ENCODE results near the gene HOXA11.

Gene HOXA11

GRCh38 chr7:27208998-27209397, 24.0 kb upstream of the HOXA11 start:
- intact Hi-C loops (cut with DNase I) = no loop called here
- DNase-seq = no peak

- intact Hi-C loops (cut with DNase I) = no loop called here
- no peak for DNase-seq
Measured at GRCh38 chr7:27207348-27207985, 22.4 kb upstream of the HOXA11 start.

- intact Hi-C loops (cut with DNase I) = no loop called here
- DNase-seq = no peak
Measured at GRCh38 chr7:27205325-27206280, 20.6 kb upstream of the HOXA11 start.

- DNase-seq = peak in 1 of 10 donors; percentile 84
- intact Hi-C loops (cut with DNase I) = no loop called here
Measured at GRCh38 chr7:27204851-27205322, 19.9 kb upstream of the HOXA11 start.

GRCh38 chr7:27203964-27204594, 19.0 kb upstream of the HOXA11 start:
- intact Hi-C loops (cut with DNase I) = no loop called here
- no peak for DNase-seq

- intact Hi-C loops (cut with DNase I) = no loop called here
- DNase-seq = no peak
Measured at GRCh38 chr7:27203365-27203953, 18.4 kb upstream of the HOXA11 start.

- intact Hi-C loops (cut with DNase I) = no loop called here
- DNase-seq = no peak
Measured at GRCh38 chr7:27202862-27203134, 17.8 kb upstream of the HOXA11 start.

GRCh38 chr7:27202018-27202861, 17.2 kb upstream of the HOXA11 start:
- intact Hi-C loops (cut with DNase I) = no loop called here
- DNase-seq = no peak

GRCh38 chr7:27201580-27202017, 16.6 kb upstream of the HOXA11 start:
- intact Hi-C loops (cut with DNase I) = no loop called here
- no peak for DNase-seq

GRCh38 chr7:27200761-27201579, 15.9 kb upstream of the HOXA11 start:
- no peak for DNase-seq
- intact Hi-C loops (cut with DNase I) = no loop called here

GRCh38 chr7:27199849-27200760, 15.1 kb upstream of the HOXA11 start, which contains the start of gene HOXA13:
HOXA13 (minus strand) TSS chr7:27200091; CDS start chr7:27200077, 14 bp downstream.
- intact Hi-C loops (cut with DNase I) = loop anchor here (5.0 kb wide), 2 partner anchors 572 to 877 kb away; no protein-coding TSS in a partner anchor
- DNase-seq = peak in 1 of 10 donors; percentile 43

GRCh38 chr7:27198871-27199801, 14.1 kb upstream of the HOXA11 start:
- intact Hi-C loops (cut with DNase I) = loop anchor here (5.0 kb wide), 2 partner anchors 573 to 878 kb away; no protein-coding TSS in a partner anchor
- peak in 2 of 10 donors; percentile 74 to 77 for DNase-seq

- DNase-seq = peak in 2 of 10 donors; percentile 35 to 48
- intact Hi-C loops (cut with DNase I) = loop anchor here (5.0 kb wide), 2 partner anchors 574 to 879 kb away; no protein-coding TSS in a partner anchor
Measured at GRCh38 chr7:27198138-27198841, 13.3 kb upstream of the HOXA11 start.

- no peak for DNase-seq
- intact Hi-C loops (cut with DNase I) = loop anchor here (2.0 to 5.0 kb wide), 5 partner anchors 379 to 880 kb away; no protein-coding TSS in a partner anchor
Measured at GRCh38 chr7:27197137-27198042, 12.4 kb upstream of the HOXA11 start.

GRCh38 chr7:27196287-27196767, 11.3 kb upstream of the HOXA11 start:
- intact Hi-C loops (cut with DNase I) = loop anchor here (2.0 to 5.0 kb wide), 5 partner anchors 380 to 881 kb away; no protein-coding TSS in a partner anchor
- DNase-seq = peak; percentile 49 to 96 (median 84)

All from posterior cingulate gyrus (tissue), 11 donors.